ENCODE data around the gene RPAP3.

DNA sequence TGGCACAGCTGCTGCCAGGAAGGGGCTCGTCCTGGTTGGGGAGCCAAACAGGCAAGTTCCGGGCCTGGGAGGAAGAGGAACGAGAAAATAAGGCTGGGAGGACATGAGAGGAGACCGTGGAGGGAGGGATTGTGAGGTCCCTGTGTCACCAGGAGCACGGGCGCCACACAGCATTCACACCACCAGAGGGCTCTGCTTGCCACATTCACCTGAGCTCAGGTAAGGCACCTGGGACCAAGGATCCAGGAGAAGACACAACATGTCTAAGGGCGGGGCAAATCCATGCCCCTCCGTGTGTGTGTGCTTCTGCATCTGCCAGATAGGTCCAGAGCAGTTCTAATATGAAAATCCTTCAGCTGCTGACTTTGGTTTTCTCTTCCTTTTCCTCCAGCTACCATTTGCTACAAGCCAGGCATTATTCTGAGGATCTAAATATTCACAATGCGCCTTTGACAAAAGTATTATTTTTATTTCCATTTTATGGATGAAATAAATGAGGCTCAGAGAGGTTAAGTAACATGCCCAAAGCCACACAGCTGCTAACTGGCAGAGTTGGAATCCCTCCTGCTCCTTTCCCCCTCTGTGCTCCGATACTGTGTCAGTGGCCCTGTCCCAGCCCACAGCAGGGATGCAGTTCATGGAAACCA is 38.3 kb upstream of the RPAP3 start:
- TF ChIP-seq NR2C1 (IDR thresholded peaks at IDR 0.05) (no peak), NR2C1 (tag; IDR thresholded peaks at IDR 0.05) (no peak), YY1 (IDR thresholded peaks at IDR 0.05; ENCODE audit: borderline replicate concordance in 1 of 3, control insufficient read depth in 1 of 3, extremely low read depth in 1 of 3, insufficient read depth in 3 of 3, insufficient read length in 1 of 3, insufficient replicate concordance in 2 of 3, low read depth in 1 of 3, low read length in 2 of 3) (no peak), NR2C2 (CRISPR knock-in tag; IDR thresholded peaks at IDR 0.05) (no peak), NR2C2 (tag; IDR thresholded peaks at IDR 0.05) (no peak), GATA2 (CRISPR knock-in tag; IDR thresholded peaks at IDR 0.05) (no peak)
- TF ChIP-seq, protein P1, sequence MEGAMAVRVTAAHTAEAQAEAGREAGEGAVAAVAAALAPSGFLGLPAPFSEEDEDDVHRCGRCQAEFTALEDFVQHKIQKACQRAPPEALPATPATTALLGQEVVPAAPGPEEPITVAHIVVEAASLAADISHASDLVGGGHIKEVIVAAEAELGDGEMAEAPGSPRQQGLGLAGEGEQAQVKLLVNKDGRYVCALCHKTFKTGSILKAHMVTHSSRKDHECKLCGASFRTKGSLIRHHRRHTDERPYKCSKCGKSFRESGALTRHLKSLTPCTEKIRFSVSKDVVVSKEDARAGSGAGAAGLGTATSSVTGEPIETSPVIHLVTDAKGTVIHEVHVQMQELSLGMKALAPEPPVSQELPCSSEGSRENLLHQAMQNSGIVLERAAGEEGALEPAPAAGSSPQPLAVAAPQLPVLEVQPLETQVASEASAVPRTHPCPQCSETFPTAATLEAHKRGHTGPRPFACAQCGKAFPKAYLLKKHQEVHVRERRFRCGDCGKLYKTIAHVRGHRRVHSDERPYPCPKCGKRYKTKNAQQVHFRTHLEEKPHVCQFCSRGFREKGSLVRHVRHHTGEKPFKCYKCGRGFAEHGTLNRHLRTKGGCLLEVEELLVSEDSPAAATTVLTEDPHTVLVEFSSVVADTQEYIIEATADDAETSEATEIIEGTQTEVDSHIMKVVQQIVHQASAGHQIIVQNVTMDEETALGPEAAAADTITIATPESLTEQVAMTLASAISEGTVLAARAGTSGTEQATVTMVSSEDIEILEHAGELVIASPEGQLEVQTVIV (CRISPR knock-in tag; IDR thresholded peaks at IDR 0.05; ENCODE audit: borderline replicate concordance), result no peak
- TF ChIP-seq, protein P2, sequence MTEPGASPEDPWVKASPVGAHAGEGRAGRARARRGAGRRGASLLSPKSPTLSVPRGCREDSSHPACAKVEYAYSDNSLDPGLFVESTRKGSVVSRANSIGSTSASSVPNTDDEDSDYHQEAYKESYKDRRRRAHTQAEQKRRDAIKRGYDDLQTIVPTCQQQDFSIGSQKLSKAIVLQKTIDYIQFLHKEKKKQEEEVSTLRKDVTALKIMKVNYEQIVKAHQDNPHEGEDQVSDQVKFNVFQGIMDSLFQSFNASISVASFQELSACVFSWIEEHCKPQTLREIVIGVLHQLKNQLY (CRISPR knock-in tag; conservative IDR thresholded peaks at IDR 0.05), result no peak
- TF ChIP-seq, protein P3, sequence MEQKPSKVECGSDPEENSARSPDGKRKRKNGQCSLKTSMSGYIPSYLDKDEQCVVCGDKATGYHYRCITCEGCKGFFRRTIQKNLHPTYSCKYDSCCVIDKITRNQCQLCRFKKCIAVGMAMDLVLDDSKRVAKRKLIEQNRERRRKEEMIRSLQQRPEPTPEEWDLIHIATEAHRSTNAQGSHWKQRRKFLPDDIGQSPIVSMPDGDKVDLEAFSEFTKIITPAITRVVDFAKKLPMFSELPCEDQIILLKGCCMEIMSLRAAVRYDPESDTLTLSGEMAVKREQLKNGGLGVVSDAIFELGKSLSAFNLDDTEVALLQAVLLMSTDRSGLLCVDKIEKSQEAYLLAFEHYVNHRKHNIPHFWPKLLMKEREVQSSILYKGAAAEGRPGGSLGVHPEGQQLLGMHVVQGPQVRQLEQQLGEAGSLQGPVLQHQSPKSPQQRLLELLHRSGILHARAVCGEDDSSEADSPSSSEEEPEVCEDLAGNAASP (IDR thresholded peaks at IDR 0.05), result no peak

Measured in K562 (cell line).